Measurements from ENCODE around the gene GJA4.

DNA sequence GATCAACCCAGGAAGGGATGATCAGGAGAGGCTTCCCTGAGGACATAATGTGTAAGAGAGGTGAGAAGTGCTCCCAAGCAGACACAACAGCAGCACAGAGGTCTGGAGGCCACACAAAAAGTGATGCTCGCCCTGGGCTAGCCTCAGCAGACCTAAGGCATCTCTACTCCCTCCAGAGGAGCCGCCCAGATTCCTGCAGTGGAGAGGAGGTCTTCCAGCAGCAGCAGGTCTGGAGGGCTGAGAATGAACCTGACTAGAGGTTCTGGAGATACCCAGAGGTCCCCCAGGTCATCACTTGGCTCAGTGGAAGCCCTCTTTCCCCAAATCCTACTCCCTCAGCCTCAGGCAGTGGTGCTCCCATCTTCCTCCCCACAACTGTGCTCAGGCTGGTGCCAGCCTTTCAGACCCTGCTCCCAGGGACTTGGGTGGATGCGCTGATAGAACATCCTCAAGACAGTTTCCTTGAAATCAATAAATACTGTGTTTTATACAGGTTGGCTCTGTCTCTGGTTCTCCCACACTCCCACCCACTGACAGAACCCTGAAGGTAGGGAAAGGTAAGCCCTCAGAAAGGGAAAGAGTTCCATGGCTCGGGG, 6.8 kb upstream of the GJA4 start:
- TF ChIP-seq CTCF (IDR thresholded peaks at IDR 0.05) (no peak), POLR2A (IDR thresholded peaks at IDR 0.05) (no peak)
